Tracheal epithelial cell (primary cell): ENCODE data around the gene LPAR4. TPM values are rescaled to one million over a fixed set of nuclear protein-coding genes. Genes with fewer than 3 reads are reported as not detected.

Experiments
- total RNA-seq: library from RNA; depleted of rRNA; stranded (reverse); fragments of >200 nt; gene quantifications from 2 replicates; pipeline ENCODE4 v1.2.1, GENCODE V29; 2014

Gene LPAR4, protein sequence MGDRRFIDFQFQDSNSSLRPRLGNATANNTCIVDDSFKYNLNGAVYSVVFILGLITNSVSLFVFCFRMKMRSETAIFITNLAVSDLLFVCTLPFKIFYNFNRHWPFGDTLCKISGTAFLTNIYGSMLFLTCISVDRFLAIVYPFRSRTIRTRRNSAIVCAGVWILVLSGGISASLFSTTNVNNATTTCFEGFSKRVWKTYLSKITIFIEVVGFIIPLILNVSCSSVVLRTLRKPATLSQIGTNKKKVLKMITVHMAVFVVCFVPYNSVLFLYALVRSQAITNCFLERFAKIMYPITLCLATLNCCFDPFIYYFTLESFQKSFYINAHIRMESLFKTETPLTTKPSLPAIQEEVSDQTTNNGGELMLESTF
- not detected in 2 replicates for total RNA-seq

DNA sequence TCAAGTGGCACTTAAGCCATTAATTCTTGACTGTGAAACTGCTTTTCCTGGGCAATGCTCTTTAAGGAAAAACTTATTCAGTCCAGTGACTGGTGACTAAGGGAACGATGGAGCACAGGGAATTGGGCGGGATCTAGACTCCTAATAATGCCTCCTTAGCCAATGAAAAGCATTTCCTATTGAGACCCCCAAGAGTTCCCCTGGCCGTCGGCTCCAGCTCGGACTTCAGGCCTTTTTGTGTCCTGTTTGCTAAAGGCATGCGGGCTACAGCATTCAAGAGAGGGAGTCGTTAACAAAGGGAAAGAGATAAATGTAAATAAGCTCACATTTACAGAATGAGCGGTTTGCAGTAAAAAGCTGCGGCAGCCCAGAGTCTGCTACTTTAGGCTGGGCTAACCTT, at the start of gene LPAR4:
LPAR4 (plus strand) TSS at position 232 of the 400 bp plus-strand sequence. CDS start 7,150 bp downstream, outside the sequence.

Other genes with a start within 250 kb of the LPAR4 start
- gene RTL3, start 88.4 kb upstream of the LPAR4 start, total RNA-seq = not detected in 2 replicates
- gene P2RY10, start 197.7 kb downstream of the LPAR4 start, total RNA-seq = not detected in 2 replicates